Chondrocyte (in vitro differentiated cells): ENCODE results near the gene DMAC1. TPM values are rescaled to one million over a fixed set of nuclear protein-coding genes. Genes with fewer than 3 reads are reported as not detected.

Experiments used
- DNase-seq: peaks from one replicate; pipeline ENCODE4 v3.0.0; 2021; ENCODE audit warnings: mixed read lengths, low spot score
- H3K27ac Mint-ChIP-seq: one replicate; pipeline ENCODE4 v1.8.0; 2021; ENCODE audit warnings: mild to moderate bottlenecking, moderate library complexity, mixed read lengths; ENCODE audit not compliant: unreplicated experiment
- H3K27me3 Mint-ChIP-seq: 2 replicates; pipeline ENCODE4 v1.8.0; 2021; ENCODE audit warnings: low read depth, mixed read lengths
- H3K36me3 Mint-ChIP-seq: 2 replicates; pipeline ENCODE4 v1.8.0; 2021; ENCODE audit warnings: low read depth, mixed read lengths
- H3K4me1 Mint-ChIP-seq: 2 replicates; pipeline ENCODE4 v1.8.0; 2021; ENCODE audit warnings: low read depth, mild to moderate bottlenecking, mixed read lengths
- H3K4me3 Mint-ChIP-seq: one replicate; pipeline ENCODE4 v1.8.0; 2021; ENCODE audit warnings: mild to moderate bottlenecking, moderate library complexity, mixed read lengths; ENCODE audit not compliant: unreplicated experiment
- H3K9me3 Mint-ChIP-seq: 2 replicates; pipeline ENCODE4 v1.8.0; 2021; ENCODE audit warnings: low read depth, mixed read lengths
- total RNA-seq: library from RNA; stranded (reverse); gene quantifications from 3 replicates; pipeline ENCODE4 v1.2.1, GENCODE V29; 2021
- TF ChIP-seq, protein P1 (sequence below): fragments of 200-600 bp; sonication (generic); IDR thresholded peaks from 2 replicates; pipeline ENCODE4 v1.5.0; 2021; ENCODE audit warnings: antibody characterized with exemption, mild to moderate bottlenecking, moderate library complexity

Gene DMAC1
- total RNA-seq, 1 donor from 2014 or later, result 40.7 TPM

DNA sequence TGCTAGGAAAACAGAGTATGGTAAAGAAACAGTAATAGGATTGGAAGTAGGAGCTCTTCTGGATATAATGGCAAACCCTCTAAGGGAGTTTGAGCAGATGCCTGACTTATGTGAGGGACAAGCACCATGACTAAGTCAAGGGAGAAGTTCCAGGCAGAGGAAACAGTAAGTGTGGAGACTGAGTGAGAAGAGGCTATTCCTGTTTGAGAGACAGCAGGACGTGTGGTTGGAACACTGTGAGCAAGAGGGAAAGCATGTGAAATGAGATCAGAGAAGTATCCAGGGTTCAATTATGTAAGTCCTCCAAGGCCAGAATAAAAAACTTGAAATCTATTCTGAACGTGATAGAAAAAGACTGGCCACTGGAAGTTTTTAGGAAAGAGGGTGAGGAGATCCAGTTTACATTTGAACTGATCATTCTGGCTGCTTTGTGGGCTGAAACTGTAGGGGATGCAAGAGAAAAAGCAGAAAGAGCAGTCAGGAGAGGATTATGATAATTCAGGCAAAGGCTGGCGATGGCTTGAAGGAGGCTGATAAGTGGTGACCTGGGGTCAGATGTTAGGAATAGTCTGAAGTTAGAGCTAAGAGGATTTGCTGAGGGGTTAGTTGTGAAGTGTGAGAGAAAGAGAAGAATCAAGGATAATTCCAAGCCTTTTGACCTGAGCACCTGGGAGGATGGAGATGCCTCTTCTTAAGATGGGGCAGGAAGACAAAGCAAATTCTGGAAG, 19.2 kb downstream of the DMAC1 start:
- Mint-ChIP-seq H3K27ac (no peak overlapping the region), H3K4me3 (no peak overlapping the region), H3K36me3 (no peaks in the 10 kb centered on the region), H3K27me3 (peaks cover 7% of the 10 kb centered on the region), H3K9me3 (no peaks in the 10 kb centered on the region), H3K4me1 (peaks cover 18% of the 10 kb centered on the region)
- TF ChIP-seq, protein P1, sequence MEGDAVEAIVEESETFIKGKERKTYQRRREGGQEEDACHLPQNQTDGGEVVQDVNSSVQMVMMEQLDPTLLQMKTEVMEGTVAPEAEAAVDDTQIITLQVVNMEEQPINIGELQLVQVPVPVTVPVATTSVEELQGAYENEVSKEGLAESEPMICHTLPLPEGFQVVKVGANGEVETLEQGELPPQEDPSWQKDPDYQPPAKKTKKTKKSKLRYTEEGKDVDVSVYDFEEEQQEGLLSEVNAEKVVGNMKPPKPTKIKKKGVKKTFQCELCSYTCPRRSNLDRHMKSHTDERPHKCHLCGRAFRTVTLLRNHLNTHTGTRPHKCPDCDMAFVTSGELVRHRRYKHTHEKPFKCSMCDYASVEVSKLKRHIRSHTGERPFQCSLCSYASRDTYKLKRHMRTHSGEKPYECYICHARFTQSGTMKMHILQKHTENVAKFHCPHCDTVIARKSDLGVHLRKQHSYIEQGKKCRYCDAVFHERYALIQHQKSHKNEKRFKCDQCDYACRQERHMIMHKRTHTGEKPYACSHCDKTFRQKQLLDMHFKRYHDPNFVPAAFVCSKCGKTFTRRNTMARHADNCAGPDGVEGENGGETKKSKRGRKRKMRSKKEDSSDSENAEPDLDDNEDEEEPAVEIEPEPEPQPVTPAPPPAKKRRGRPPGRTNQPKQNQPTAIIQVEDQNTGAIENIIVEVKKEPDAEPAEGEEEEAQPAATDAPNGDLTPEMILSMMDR, result no peak
- DNase-seq, result no peak

DNA sequence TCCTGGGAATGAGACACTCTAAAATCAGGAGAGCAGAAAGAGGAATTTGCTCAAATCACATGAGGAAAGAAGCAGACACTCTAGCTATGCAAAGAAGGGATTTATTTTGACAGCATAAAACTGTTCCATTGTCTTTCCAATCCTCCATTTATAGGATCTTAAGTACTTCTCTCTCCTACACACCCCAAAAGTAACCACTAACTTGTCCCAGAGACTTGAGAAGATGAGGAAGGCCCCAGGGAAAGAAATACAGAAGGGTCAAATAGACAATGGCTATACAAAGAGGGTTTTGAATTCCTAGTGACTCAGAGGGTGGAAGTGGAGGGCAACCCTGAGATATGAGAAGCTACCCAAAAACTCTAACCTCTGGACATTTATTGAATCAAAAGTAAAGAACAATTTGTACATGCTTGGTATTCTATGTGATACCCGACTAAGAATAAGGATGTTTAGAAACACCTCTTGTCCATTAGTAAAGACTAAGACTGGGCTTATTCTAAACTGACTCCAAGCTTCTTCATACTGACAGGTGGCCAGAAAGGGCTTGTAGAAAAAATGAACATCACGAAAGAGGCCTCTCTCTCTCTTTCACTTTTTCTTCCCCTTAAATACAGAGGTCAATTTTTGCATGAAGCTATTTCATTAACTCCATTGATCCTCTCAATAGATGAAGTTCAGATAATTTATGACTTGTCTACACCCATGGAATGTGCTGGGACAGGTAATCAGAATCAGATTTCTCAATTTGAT, 20.6 kb downstream of the DMAC1 start:
- H3K36me3 Mint-ChIP-seq, result no peaks in the 10 kb centered on the region
- H3K9me3 Mint-ChIP-seq, result no peaks in the 10 kb centered on the region
- peaks cover 18% of the 10 kb centered on the region for H3K4me1 Mint-ChIP-seq
- no peak for DNase-seq
- no peak overlapping the region for H3K4me3 Mint-ChIP-seq
- no peak overlapping the region for H3K27ac Mint-ChIP-seq
- peaks cover 7% of the 10 kb centered on the region for H3K27me3 Mint-ChIP-seq
- TF ChIP-seq, protein P1, result no peak

DNA sequence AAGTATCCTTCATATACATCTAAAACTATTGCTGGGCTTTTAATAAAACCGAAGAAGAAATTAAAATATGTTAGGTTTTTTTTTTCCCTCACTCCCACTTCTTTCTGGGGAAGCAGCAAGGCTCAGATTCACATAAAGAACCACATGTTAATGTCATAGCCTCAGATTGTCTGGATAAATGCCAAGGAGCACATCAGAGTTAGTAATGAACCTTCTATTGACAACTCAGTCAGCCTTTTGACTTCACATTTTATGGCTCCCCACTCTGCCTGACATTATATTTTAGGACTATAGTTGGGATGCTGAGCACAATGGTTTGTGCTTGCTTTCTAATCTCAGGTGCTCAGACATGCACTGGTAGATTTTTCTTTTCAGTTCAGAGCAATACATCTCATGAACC, 21.8 kb downstream of the DMAC1 start:
- Mint-ChIP-seq H3K4me3 (no peak overlapping the region), H3K27me3 (peaks cover 7% of the 10 kb centered on the region), H3K4me1 (peaks cover 15% of the 10 kb centered on the region), H3K27ac (no peak overlapping the region), H3K9me3 (no peaks in the 10 kb centered on the region), H3K36me3 (no peaks in the 10 kb centered on the region)
- TF ChIP-seq, protein P1, result no peak
- no peak for DNase-seq

DNA sequence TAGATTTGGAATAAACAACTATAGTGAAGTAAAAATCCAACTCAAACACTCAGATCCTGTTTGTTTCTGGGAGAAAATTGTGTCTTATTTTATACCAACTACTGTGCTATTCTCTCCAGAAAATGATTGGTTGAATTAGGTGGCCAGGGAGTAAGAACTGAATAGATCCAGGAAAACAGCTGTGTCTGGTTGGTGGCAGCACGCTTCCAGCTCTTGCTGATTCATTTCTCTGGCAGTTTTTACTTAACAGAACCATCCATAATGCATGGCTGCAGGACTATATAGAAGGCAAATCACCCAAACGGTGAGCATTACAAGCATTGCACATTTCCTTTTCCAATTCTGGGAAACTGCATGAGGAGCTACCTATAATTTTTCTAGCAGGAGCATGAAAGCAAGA, 29.5 kb downstream of the DMAC1 start:
- no peak for DNase-seq
- Mint-ChIP-seq H3K36me3 (no peaks in the 10 kb centered on the region), H3K27me3 (peaks cover 6% of the 10 kb centered on the region), H3K4me1 (no peaks in the 10 kb centered on the region), H3K27ac (no peak overlapping the region), H3K4me3 (no peak overlapping the region), H3K9me3 (peaks cover 6% of the 10 kb centered on the region)
- TF ChIP-seq, protein P1, result no peak

DNA sequence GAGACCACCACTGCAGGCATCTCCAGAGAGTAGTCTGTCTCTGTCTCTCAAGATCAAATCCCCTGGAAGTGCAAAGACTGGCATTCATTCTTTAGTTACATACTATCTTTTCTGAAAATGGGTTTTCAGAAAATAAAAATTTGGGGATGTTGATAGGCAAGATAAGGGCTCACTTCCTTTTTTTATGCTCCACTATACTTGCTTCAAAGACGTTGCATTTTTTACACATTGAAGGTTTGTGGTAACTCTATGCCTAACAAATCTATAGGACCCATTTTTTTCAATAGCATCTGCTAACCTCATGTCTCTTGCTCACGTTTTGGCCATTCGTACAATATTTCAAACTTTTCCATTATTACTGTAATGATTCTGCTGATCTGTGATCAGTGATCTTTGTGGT, 37.0 kb downstream of the DMAC1 start:
- Mint-ChIP-seq H3K27me3 (no peaks in the 10 kb centered on the region), H3K36me3 (no peaks in the 10 kb centered on the region), H3K4me1 (no peaks in the 10 kb centered on the region), H3K4me3 (no peak overlapping the region), H3K27ac (no peak overlapping the region), H3K9me3 (peaks cover 15% of the 10 kb centered on the region)
- TF ChIP-seq, protein P1, result no peak
- no peak for DNase-seq
